Measurements from ENCODE around the gene GPR52. TPM values are rescaled to one million over a fixed set of nuclear protein-coding genes. Genes with fewer than 3 reads are reported as not detected.

The GPR52 gene
- 10 to 100 TPM in 1 of 5 experiments, 1 to 10 TPM in 4; 2.3 to 11.3 (median 3.4) TPM for total RNA-seq
- polyA plus RNA-seq: not detected
- total RNA-seq: 1.5 reads per million, percentile 4 among the genes with 10 or more reads in this experiment

DNA sequence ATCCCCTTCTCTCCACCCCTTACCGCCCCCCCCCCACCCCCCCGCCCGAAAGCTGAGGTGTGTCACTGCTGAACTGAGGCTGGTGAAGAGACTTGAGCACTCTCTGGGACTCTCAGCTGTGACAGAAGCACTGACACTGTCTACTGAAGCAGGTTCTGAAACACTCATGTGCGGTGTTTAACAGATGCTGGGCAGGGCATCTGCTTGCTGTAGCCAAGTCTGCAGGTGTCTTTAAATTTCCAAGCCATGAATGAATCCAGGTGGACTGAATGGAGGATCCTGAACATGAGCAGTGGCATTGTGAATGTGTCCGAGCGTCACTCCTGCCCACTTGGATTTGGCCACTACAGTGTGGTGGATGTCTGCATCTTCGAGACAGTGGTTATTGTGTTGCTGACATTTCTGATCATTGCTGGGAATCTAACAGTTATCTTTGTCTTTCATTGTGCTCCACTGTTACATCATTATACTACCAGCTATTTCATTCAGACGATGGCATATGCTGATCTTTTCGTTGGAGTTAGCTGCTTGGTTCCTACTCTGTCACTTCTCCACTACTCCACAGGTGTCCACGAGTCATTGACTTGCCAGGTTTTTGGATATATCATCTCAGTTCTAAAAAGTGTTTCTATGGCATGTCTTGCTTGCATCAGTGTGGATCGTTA lies at the start of gene GPR52:
Gene GPR52 (plus strand): TSS at position 99 of the 665 bp plus-strand sequence. CDS start 148 bp downstream, at position 247.
- no peak for ATAC-seq
- no peak within 1 kb of the TSS for H3K4me3 ChIP-seq (ENCODE audit: low read length)
- no peaks in the 10 kb centered on the region for H3K27me3 ChIP-seq (ENCODE audit: control insufficient read depth in 2 of 2, insufficient read depth in 2 of 2, low read length in 2 of 2)
- Mint-ChIP-seq H3K27ac (peak within 1 kb of the TSS in 1 of 9 donors; percentile 6), H3K4me3 (no peak within 1 kb of the TSS), H3K4me1 (peaks cover 0 to 6% (median 3%) of the 10 kb centered on the region in 7 donors), H3K9me3 (no peaks in the 10 kb centered on the region), H3K36me3 (peaks cover 0 to 20% (median 8%) of the 10 kb centered on the region in 5 donors), H3K27me3 (no peaks in the 10 kb centered on the region)
- ChIA-PET POLR2A (no interaction called here), CTCF (no interaction called here)
- H3K9me3 ChIP-seq (ENCODE audit: control insufficient read depth in 2 of 3, low read length in 3 of 3): no peaks in the 10 kb centered on the region
- intact Hi-C loops (cut with micrococcal nuclease): no loop called here
- H3K4me1 ChIP-seq (ENCODE audit: control insufficient read depth in 2 of 2, insufficient read depth in 2 of 2, low read length in 2 of 2): no peaks in the 10 kb centered on the region
- no peaks in the 10 kb centered on the region for H3K36me3 ChIP-seq (ENCODE audit: control insufficient read depth in 2 of 3, insufficient read depth in 3 of 3, low read length in 3 of 3)
- no peak for DNase-seq
- H3K27ac ChIP-seq (ENCODE audit: low read depth, low read length): no peak within 1 kb of the TSS

DNA sequence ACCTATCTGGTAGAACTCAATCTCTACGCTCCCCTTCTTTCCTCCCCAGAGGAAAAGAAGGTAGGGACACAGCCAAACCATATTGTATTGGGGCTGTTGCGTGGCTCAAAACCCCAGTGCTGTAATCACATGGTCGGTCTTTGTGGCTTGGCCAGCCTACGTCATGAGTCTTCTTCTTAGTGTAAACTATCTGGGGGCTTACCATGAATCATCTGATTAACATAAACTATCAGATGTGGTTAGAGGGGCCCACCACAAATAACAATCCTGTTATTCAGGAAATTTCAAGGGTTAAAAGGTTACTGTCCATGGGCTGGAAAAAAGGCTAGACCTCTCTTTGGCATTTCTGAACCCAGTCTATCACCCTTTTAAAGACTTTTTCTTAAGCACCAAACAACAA lies 49.5 kb upstream of the GPR52 start:
- Histone ChIP-seq H3K27ac (ENCODE audit: low read depth, low read length) (no peak overlapping the region), H3K9me3 (ENCODE audit: control insufficient read depth in 2 of 3, low read length in 3 of 3) (no peaks in the 10 kb centered on the region), H3K36me3 (ENCODE audit: control insufficient read depth in 2 of 3, insufficient read depth in 3 of 3, low read length in 3 of 3) (peaks cover 0 to 13% (median 5%) of the 10 kb centered on the region in 3 experiments), H3K4me3 (ENCODE audit: low read length) (no peak overlapping the region), H3K4me1 (ENCODE audit: control insufficient read depth in 2 of 2, insufficient read depth in 2 of 2, low read length in 2 of 2) (no peaks in the 10 kb centered on the region), H3K27me3 (ENCODE audit: control insufficient read depth in 2 of 2, insufficient read depth in 2 of 2, low read length in 2 of 2) (no peaks in the 10 kb centered on the region)
- H3K4me1 Mint-ChIP-seq: peaks cover 0 to 8% (median 0%) of the 10 kb centered on the region in 7 donors
- ChIA-PET POLR2A (no interaction called here), CTCF (no interaction called here)
- ATAC-seq (no peak), DNase-seq (no peak)
- H3K27ac Mint-ChIP-seq: no peak overlapping the region
- peaks cover 0 to 23% (median 3%) of the 10 kb centered on the region in 11 donors for H3K9me3 Mint-ChIP-seq
- peaks cover 7 to 70% (median 61%) of the 10 kb centered on the region in 5 donors for H3K36me3 Mint-ChIP-seq
- intact Hi-C loops (cut with micrococcal nuclease): no loop called here
- H3K27me3 Mint-ChIP-seq: no peaks in the 10 kb centered on the region
- H3K4me3 Mint-ChIP-seq: no peak overlapping the region

DNA sequence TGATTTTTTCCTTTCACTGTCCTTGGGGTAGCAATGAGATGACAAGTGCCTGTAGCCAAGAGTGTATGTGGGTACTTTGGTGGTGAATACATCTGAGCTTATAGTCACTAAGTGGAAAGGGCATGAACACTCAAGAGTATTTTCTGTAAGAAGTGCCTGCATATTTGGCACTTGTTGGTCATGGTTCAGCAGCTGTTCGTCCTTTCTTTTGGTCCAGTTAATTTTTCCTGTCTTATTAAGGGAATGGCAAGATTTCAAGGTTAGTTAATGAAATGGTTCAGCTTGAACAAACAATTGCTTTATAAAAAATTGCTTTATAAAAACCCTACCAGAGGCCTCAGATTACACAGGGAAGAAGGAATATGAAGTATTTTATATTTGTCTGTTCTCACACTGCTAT lies 48.6 kb upstream of the GPR52 start:
- intact Hi-C loops (cut with micrococcal nuclease): no loop called here
- ChIA-PET CTCF (no interaction called here), POLR2A (no interaction called here)
- Histone ChIP-seq H3K4me3 (ENCODE audit: low read length) (no peak overlapping the region), H3K4me1 (ENCODE audit: control insufficient read depth in 2 of 2, insufficient read depth in 2 of 2, low read length in 2 of 2) (no peaks in the 10 kb centered on the region), H3K27ac (ENCODE audit: low read depth, low read length) (no peak overlapping the region), H3K36me3 (ENCODE audit: control insufficient read depth in 2 of 3, insufficient read depth in 3 of 3, low read length in 3 of 3) (peaks cover 0 to 13% (median 5%) of the 10 kb centered on the region in 3 experiments), H3K27me3 (ENCODE audit: control insufficient read depth in 2 of 2, insufficient read depth in 2 of 2, low read length in 2 of 2) (no peaks in the 10 kb centered on the region), H3K9me3 (ENCODE audit: control insufficient read depth in 2 of 3, low read length in 3 of 3) (no peaks in the 10 kb centered on the region)
- no peak overlapping the region for H3K27ac Mint-ChIP-seq
- DNase-seq (no peak), ATAC-seq (no peak)
- H3K27me3 Mint-ChIP-seq: no peaks in the 10 kb centered on the region
- H3K4me3 Mint-ChIP-seq: no peak overlapping the region
- H3K36me3 Mint-ChIP-seq: peaks cover 6 to 64% (median 60%) of the 10 kb centered on the region in 5 donors
- H3K4me1 Mint-ChIP-seq: peaks cover 0 to 8% (median 0%) of the 10 kb centered on the region in 7 donors
- peaks cover 0 to 17% (median 3%) of the 10 kb centered on the region in 11 donors for H3K9me3 Mint-ChIP-seq

GRCh38 chr1:174401075-174401474 lies 46.7 kb upstream of the GPR52 start:
- Mint-ChIP-seq H3K9me3 (peaks cover 0 to 17% (median 3%) of the 10 kb centered on the region in 11 donors), H3K4me3 (no peak overlapping the region), H3K27ac (no peak overlapping the region), H3K4me1 (peaks cover 0 to 8% (median 0%) of the 10 kb centered on the region in 7 donors), H3K36me3 (peaks cover 6 to 64% (median 53%) of the 10 kb centered on the region in 5 donors), H3K27me3 (no peaks in the 10 kb centered on the region)
- no peaks in the 10 kb centered on the region for H3K4me1 ChIP-seq (ENCODE audit: control insufficient read depth in 2 of 2, insufficient read depth in 2 of 2, low read length in 2 of 2)
- CTCF ChIA-PET: no interaction called here
- H3K4me3 ChIP-seq (ENCODE audit: low read length): no peak overlapping the region
- H3K27me3 ChIP-seq (ENCODE audit: control insufficient read depth in 2 of 2, insufficient read depth in 2 of 2, low read length in 2 of 2): no peaks in the 10 kb centered on the region
- ATAC-seq (no peak), DNase-seq (no peak)
- intact Hi-C loops (cut with micrococcal nuclease): no loop called here
- H3K27ac ChIP-seq (ENCODE audit: low read depth, low read length): no peak overlapping the region
- H3K9me3 ChIP-seq (ENCODE audit: control insufficient read depth in 2 of 3, low read length in 3 of 3): no peaks in the 10 kb centered on the region
- H3K36me3 ChIP-seq (ENCODE audit: control insufficient read depth in 2 of 3, insufficient read depth in 3 of 3, low read length in 3 of 3): peaks cover 0 to 13% (median 5%) of the 10 kb centered on the region in 3 experiments
- POLR2A ChIA-PET: no interaction called here

DNA sequence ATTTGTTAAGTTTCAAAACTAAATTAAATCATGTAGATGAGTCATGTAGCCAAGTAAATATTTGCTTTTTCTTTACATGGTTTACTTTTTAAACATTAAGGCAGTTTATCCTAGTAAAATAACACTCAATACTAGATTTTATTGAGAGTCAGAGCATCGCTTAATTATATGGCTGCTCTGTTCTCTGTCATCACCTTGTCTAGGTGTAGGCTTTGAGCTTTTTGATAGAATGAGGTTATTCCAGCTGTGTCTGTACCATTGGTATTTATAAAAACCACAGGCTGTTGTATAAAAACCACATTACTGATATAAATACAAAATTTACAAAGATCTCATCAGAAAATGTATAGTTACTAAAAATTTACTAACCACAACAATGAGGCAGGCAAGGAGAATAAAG lies 42.5 kb upstream of the GPR52 start:
- no peaks in the 10 kb centered on the region for H3K27me3 ChIP-seq (ENCODE audit: control insufficient read depth in 2 of 2, insufficient read depth in 2 of 2, low read length in 2 of 2)
- H3K27ac ChIP-seq (ENCODE audit: low read depth, low read length): no peak overlapping the region
- Mint-ChIP-seq H3K27me3 (no peaks in the 10 kb centered on the region), H3K4me1 (peaks cover 0 to 15% (median 0%) of the 10 kb centered on the region in 7 donors), H3K9me3 (peaks cover 0 to 21% (median 4%) of the 10 kb centered on the region in 11 donors), H3K36me3 (peaks cover 0 to 54% (median 46%) of the 10 kb centered on the region in 5 donors), H3K27ac (no peak overlapping the region), H3K4me3 (no peak overlapping the region)
- no peaks in the 10 kb centered on the region for H3K4me1 ChIP-seq (ENCODE audit: control insufficient read depth in 2 of 2, insufficient read depth in 2 of 2, low read length in 2 of 2)
- no peak for ATAC-seq
- ChIA-PET CTCF (no interaction called here), POLR2A (no interaction called here)
- H3K9me3 ChIP-seq (ENCODE audit: control insufficient read depth in 2 of 3, low read length in 3 of 3): no peaks in the 10 kb centered on the region
- DNase-seq: no peak
- H3K4me3 ChIP-seq (ENCODE audit: low read length): no peak overlapping the region
- no peaks in the 10 kb centered on the region for H3K36me3 ChIP-seq (ENCODE audit: control insufficient read depth in 2 of 3, insufficient read depth in 3 of 3, low read length in 3 of 3)
- intact Hi-C loops (cut with micrococcal nuclease): no loop called here

- CTCF ChIA-PET: no interaction called here
- POLR2A ChIA-PET: no interaction called here
- intact Hi-C loops (cut with micrococcal nuclease): no loop called here
- Mint-ChIP-seq H3K4me1 (peaks cover 0 to 18% (median 9%) of the 10 kb centered on the region in 7 donors), H3K36me3 (peaks cover 0 to 53% (median 41%) of the 10 kb centered on the region in 5 donors), H3K9me3 (peaks cover 0 to 26% (median 5%) of the 10 kb centered on the region in 11 donors), H3K27me3 (no peaks in the 10 kb centered on the region), H3K4me3 (no peak overlapping the region), H3K27ac (no peak overlapping the region)
- H3K27ac ChIP-seq (ENCODE audit: low read depth, low read length): no peak overlapping the region
- H3K9me3 ChIP-seq (ENCODE audit: control insufficient read depth in 2 of 3, low read length in 3 of 3): no peaks in the 10 kb centered on the region
- H3K4me1 ChIP-seq (ENCODE audit: control insufficient read depth in 2 of 2, insufficient read depth in 2 of 2, low read length in 2 of 2): no peaks in the 10 kb centered on the region
- no peak overlapping the region for H3K4me3 ChIP-seq (ENCODE audit: low read length)
- no peak for DNase-seq
- H3K36me3 ChIP-seq (ENCODE audit: control insufficient read depth in 2 of 3, insufficient read depth in 3 of 3, low read length in 3 of 3): no peaks in the 10 kb centered on the region
- H3K27me3 ChIP-seq (ENCODE audit: control insufficient read depth in 2 of 2, insufficient read depth in 2 of 2, low read length in 2 of 2): no peaks in the 10 kb centered on the region
- no peak for ATAC-seq
Measured at GRCh38 chr1:174406421-174406820, 41.3 kb upstream of the GPR52 start.

GRCh38 chr1:174407665-174408064 lies 40.1 kb upstream of the GPR52 start:
- no peak overlapping the region for H3K27ac ChIP-seq (ENCODE audit: low read depth, low read length)
- intact Hi-C loops (cut with micrococcal nuclease): no loop called here
- CTCF ChIA-PET: no interaction called here
- no peaks in the 10 kb centered on the region for H3K4me1 ChIP-seq (ENCODE audit: control insufficient read depth in 2 of 2, insufficient read depth in 2 of 2, low read length in 2 of 2)
- H3K4me3 ChIP-seq (ENCODE audit: low read length): no peak overlapping the region
- H3K36me3 ChIP-seq (ENCODE audit: control insufficient read depth in 2 of 3, insufficient read depth in 3 of 3, low read length in 3 of 3): no peaks in the 10 kb centered on the region
- POLR2A ChIA-PET: no interaction called here
- peaks cover 0 to 32% (median 5%) of the 10 kb centered on the region in 11 donors for H3K9me3 Mint-ChIP-seq
- no peak overlapping the region for H3K4me3 Mint-ChIP-seq
- ATAC-seq (no peak), DNase-seq (no peak)
- H3K27me3 Mint-ChIP-seq: no peaks in the 10 kb centered on the region
- no peaks in the 10 kb centered on the region for H3K27me3 ChIP-seq (ENCODE audit: control insufficient read depth in 2 of 2, insufficient read depth in 2 of 2, low read length in 2 of 2)
- H3K9me3 ChIP-seq (ENCODE audit: control insufficient read depth in 2 of 3, low read length in 3 of 3): no peaks in the 10 kb centered on the region
- peaks cover 0 to 55% (median 37%) of the 10 kb centered on the region in 5 donors for H3K36me3 Mint-ChIP-seq
- no peak overlapping the region for H3K27ac Mint-ChIP-seq
- H3K4me1 Mint-ChIP-seq: peaks cover 0 to 27% (median 17%) of the 10 kb centered on the region in 7 donors

Measured in naive thymus-derived CD4-positive, alpha-beta T cell (primary cell).